Activated CD8-positive, alpha-beta memory T cell treated with anti-CD3 and anti-CD28 coated beads, Interleukin-2, amount 50 U/mL, for 24 hours (primary cell): Measurements from ENCODE around the gene EFNA5.

ENCODE experiments used
- DNase-seq: peaks from one replicate; pipeline ENCODE4 v3.0.0-alpha.2; 2020; ENCODE audit errors: extremely low read depth

The EFNA5 gene

GRCh38 chr5:107639990-107640389 is 30.7 kb downstream of the EFNA5 start:
- no peak for DNase-seq

DNA sequence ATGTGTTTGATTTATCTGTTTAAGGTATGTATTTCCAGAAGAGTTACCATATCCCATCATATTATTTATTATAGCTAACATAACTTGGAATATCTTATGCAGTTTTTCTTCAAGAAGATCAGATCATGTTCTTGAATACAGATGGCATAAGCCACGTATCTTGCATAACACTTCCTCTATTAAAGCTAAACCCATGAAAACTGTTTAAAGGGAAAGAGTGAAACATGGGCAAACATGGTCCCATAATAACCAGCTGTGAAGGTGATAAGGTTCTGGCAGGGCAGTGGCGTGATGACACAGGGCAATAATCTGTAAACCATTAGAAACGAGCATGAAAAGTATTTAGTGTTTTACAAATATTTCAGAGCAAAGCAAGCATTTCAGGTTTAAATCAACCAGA is 34.2 kb downstream of the EFNA5 start:
- no peak for DNase-seq

DNA sequence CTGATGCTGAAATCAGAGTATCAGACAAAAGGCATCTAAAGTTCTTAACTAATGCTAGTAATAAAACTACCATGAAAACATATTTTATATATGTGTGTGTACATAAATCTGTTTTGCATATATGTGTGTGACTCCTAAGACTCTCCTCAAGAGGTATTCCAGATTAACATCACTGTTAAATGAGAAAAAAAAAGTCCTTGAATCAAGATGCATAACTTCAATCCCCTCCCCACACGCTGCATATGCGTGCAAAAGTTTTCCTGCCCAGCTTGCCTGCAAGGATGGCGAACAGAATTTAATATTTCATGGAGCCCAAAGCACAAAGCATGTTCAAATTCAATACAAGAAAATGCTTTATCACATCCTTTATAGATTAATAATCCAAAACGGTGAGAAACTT is 34.7 kb downstream of the EFNA5 start:
- no peak for DNase-seq

DNA sequence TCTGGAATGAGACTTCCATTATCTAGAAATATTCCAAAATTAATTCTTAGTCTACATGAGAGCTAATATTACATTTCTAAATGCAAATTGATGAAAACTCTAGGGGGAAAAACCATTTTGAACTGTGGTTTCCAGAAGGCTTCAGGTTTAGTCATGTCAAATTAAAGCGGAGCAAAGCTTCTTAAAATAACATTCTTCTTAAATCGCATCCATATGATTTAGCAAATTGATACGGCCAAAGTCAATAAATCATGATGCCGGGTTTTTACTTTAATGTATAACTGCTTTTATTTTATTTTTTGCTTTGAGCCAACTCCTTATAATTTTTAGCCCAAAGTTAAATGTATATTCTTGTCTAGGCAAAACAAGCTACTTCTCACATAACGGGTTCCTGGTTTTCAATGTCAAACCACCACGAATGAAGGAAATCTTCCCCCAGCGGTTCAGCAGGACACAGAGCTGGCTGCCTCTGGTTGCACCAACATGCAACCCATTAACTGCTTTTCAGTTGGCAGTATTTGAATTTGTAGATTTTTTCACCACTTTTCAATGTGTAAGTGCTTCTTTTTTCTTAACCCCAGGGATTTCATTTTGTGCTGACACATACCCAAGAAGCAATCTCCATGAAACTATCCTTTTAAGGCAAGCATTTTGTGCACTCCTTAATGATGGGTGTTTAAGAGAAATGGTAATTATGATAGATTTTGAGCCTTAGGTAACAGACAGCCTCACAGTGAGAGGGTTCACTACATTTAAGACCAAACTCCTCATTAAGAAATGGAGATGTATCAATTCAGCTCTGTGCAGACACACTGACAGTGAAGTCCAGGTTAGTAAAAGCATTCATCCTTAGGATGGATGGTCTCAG is 35.5 kb downstream of the EFNA5 start:
- DNase-seq, result no peak

GRCh38 chr5:107633171-107633901 is 37.4 kb downstream of the EFNA5 start:
- no peak for DNase-seq

GRCh38 chr5:107631805-107632362 is 38.9 kb downstream of the EFNA5 start:
- DNase-seq, result no peak

GRCh38 chr5:107630184-107630583 is 40.6 kb downstream of the EFNA5 start:
- DNase-seq, result no peak

DNA sequence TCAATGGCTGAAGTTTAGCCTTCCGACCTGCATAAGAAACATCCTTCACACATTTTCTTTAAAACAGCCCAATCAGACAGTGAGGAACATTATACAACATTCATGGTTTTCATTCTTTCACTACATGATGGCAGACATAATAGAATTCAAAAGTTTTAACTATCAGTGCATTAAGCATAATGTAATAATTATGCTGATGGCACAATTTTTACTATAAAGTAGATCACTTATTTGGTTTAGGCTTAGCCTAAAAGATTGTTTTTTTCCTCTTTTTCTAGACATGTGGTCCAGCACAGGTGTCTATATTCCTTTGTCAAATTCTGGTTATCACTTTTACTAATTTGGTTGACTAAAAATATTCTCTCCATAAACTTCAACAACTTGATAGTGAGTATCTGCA is 46.5 kb downstream of the EFNA5 start:
- no peak for DNase-seq

DNA sequence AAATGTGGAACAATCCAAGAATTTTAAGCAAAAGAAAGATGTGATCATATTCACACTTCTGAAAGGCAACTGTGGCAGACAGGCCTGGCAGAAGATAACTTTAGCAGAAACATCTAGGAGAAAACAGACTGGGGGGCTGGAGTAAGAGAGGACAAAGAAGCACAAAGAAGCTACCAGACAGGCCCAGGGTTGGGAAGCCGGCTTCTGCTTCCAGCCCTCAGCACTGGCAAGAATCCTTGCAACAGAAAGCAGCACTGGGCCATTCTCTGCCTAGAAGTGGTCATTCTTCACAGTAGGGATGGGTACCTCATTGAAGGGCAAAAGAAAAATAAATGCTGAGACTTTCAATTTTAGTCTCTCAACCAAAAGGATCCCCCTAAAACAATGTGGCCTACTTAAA is 49.6 kb downstream of the EFNA5 start:
- DNase-seq, result no peak

GRCh38 chr5:107619781-107620180 is 51.0 kb downstream of the EFNA5 start:
- DNase-seq, result no peak

DNA sequence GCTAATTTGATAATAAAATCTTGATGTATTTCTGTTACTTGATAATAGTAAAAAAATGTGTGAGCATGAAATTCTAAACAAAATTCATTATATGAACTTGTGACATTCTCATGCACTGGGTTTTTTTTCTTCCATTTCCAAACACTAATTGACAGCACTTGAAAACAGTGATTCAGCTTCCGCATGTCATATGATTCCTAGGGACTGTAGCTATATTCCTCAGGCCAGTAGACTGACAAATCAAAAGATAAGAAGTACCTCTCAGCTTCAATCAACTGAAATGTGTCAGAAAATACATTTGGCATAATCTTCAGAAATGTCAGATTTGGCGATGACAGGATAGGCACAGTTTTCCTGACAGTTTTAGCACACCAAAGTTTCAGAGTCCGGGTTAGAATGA is 52.5 kb downstream of the EFNA5 start:
- no peak for DNase-seq

- DNase-seq, result no peak
Observed at GRCh38 chr5:107617052-107617451, 53.7 kb downstream of the EFNA5 start.

DNA sequence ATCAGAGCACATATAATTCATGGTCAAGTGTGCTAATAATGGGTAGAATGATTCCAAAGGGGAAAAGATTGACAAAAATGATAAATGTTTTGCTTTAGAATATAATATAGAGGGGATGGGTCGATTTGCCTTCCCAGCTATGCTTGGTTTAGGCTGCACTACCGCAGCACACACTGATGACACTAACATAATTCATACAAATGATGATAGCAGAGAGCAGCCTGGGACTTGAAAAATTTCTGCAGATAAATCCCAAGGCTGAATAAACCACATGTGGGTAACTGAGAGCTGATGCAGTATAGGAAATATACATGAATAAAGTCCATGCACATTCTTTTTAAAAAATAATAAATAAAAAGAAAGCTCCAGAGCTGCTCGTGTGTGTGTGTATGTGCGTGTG is 54.5 kb downstream of the EFNA5 start:
- no peak for DNase-seq

DNA sequence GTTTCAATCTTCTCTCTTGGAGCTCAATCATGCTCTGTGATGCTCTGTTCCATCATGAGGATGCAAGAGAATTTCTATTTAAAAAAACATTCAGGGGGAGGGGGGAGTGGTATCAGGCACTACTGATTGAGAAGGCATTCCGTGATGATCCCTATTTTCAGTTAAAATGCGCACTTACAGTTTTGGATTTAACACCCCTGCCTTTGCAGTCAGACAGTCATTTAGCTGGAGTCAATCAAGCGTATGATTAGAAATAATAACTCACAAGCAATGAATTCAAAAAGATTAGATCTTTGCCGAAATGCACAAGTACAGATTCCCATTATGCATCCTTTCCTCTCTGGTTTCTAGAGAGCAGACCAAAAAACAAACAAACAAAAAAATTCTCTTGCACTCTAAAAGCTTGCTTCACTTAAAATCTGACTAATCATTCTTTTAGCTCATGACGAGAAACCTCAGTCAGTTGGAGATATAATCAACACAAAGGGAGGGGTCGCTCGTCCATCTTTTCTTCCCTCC is 55.4 kb downstream of the EFNA5 start:
- no peak for DNase-seq

GRCh38 chr5:107612541-107612940 is 58.2 kb downstream of the EFNA5 start:
- no peak for DNase-seq

DNA sequence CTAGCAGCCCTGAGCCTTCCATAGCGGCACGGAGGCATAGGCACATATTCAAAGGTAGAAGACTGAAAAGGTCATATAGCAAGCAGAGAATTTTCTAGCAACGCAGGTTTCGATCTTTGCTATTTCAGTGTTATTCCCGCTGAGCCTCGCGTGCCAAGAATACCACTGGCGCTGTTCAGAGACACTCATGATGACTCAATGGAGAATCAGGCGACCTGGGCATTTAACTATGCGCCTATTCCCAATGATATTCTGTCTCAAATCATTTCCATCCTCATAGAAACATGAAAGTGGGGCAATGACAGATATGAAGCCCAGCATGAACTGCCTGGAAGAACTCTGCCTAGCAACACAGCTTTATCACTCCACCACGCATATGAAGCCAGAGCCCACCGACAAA is 59.9 kb downstream of the EFNA5 start:
- DNase-seq, result no peak

DNA sequence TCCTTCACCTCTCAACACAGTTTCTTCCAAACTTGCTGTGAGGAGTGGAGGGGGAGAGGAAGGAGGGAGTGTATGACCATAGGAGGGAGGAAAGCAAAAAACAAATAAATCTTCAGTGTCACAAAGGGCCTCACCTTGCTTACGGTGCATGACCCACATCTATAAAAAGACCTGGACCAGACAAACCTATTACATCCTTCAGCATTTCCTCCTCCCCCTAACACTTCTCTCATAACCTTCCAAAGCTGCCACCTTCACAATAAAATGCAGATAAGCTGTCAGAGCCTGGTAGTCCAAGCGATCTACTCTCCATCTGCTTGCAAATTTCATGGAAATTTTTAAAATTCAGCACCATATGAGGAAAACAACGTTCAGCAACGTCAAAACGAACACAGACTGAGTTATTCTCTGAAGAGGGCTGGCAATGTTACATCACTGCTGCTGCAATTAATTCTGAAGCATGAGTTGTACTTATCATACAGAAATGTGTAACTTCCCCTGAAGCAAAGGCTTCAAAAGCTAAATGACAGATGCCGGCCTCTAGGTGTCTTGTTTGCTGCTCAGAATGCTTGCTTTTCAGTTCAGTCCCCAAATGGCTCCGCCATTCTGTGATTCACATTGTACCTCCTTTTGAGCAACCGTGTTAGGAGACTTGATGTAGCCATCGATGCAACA is 62.9 kb downstream of the EFNA5 start:
- DNase-seq, result no peak

- no peak for DNase-seq
Observed at GRCh38 chr5:107607196-107607595, 63.5 kb downstream of the EFNA5 start.

GRCh38 chr5:107605596-107606125 is 65.1 kb downstream of the EFNA5 start:
- no peak for DNase-seq

GRCh38 chr5:107604990-107605389 is 65.7 kb downstream of the EFNA5 start:
- no peak for DNase-seq

- DNase-seq, result no peak
Observed at GRCh38 chr5:107604146-107604910, 66.4 kb downstream of the EFNA5 start.
